ENCODE results near the gene RNASEH2B. TPM values are rescaled to one million over a fixed set of nuclear protein-coding genes. Genes with fewer than 3 reads are reported as not detected.
A peak's percentile ranks its signal among the peaks of the same experiment; 100 is the strongest.

RNASEH2B gene
- total RNA-seq, 2 experiments from 2014 or later, result 225 to 322 TPM

DNA sequence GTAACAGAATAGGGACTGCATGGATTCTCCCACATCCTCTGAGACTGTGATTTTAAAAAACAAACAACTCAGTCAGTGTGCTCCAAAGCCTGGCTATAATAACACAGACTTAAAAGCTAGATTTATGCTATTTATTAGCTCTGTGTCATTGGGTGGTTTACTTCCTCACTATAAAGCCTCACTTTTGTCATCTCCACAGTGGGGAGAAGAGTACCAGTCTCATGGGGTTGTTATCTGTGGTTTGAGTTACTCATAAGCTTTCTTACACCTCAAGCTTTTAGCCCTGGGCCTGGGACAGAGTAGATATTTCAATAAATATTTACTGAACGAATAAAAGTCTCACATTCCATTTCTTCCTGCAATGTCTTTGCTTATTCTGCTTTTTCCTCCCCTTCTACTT lies 5.3 kb downstream of the RNASEH2B start:
- intact Hi-C loops (cut with micrococcal nuclease; ENCODE audit: unreplicated experiment), result loop anchor here (5.0 kb wide), 4 partner anchors 388 to 918 kb away; partner anchors contain the start of gene TRIM13
- H3K36me3 ChIP-seq (ENCODE audit: insufficient read depth, low read length), result peaks cover 28% of the 10 kb centered on the region
- H3K79me2 ChIP-seq (ENCODE audit: insufficient read depth, low read depth, low read length), result peaks cover 100% of the 10 kb centered on the region
- no peaks in the 10 kb centered on the region for H3K9me2 ChIP-seq (ENCODE audit: insufficient read depth, low read length)
- no peak overlapping the region for H2AFZ ChIP-seq (ENCODE audit: low read length)
- peaks cover 29% of the 10 kb centered on the region; the same call in 1 of the 2 replicates for H4K20me1 ChIP-seq (ENCODE audit: insufficient read depth, low read length)
- TF ChIP-seq EZH2phosphoT487 (IDR thresholded peaks at IDR 0.05; ENCODE audit: borderline replicate concordance, low read depth, low read length), result no peak
- TF ChIP-seq, protein P1, sequence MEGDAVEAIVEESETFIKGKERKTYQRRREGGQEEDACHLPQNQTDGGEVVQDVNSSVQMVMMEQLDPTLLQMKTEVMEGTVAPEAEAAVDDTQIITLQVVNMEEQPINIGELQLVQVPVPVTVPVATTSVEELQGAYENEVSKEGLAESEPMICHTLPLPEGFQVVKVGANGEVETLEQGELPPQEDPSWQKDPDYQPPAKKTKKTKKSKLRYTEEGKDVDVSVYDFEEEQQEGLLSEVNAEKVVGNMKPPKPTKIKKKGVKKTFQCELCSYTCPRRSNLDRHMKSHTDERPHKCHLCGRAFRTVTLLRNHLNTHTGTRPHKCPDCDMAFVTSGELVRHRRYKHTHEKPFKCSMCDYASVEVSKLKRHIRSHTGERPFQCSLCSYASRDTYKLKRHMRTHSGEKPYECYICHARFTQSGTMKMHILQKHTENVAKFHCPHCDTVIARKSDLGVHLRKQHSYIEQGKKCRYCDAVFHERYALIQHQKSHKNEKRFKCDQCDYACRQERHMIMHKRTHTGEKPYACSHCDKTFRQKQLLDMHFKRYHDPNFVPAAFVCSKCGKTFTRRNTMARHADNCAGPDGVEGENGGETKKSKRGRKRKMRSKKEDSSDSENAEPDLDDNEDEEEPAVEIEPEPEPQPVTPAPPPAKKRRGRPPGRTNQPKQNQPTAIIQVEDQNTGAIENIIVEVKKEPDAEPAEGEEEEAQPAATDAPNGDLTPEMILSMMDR (conservative IDR thresholded peaks at IDR 0.05; ENCODE audit: low read length), result no peak
- ChIA-PET CTCF (ENCODE audit: unreplicated experiment) (interaction anchor here (0.6 to 2.4 kb wide), 5 partner anchors 23 to 402 kb away, joined by 3 to 7 read pairs (median 3); no protein-coding TSS in a partner anchor), POLR2A (interaction anchor here (0.5 to 2.8 kb wide), 16 partner anchors 11 to 789 kb away, joined by 3 to 20 read pairs (median 4); no protein-coding TSS in a partner anchor)
- peak overlapping the region; percentile 39 for H3K4me3 ChIP-seq (ENCODE audit: low read depth, low read length, poor library complexity, severe bottlenecking)
- H3K4me1 ChIP-seq (ENCODE audit: insufficient read depth, low read length, poor library complexity, severe bottlenecking), result peaks cover 62% of the 10 kb centered on the region
- H3K9me3 ChIP-seq (ENCODE audit: low read length), result peaks cover 7% of the 10 kb centered on the region; the same call in 1 of the 2 replicates
- DNase-seq (ENCODE audit: low spot score), result peak; percentile 34
- peak overlapping the region; percentile 84 for H3K4me2 ChIP-seq (ENCODE audit: low read length)
- no TSS peak for BruUV-seq (replicated peaks)
- H3K27ac ChIP-seq (ENCODE audit: low read depth, low read length, poor library complexity, severe bottlenecking), result peak overlapping the region; percentile 73

DNA sequence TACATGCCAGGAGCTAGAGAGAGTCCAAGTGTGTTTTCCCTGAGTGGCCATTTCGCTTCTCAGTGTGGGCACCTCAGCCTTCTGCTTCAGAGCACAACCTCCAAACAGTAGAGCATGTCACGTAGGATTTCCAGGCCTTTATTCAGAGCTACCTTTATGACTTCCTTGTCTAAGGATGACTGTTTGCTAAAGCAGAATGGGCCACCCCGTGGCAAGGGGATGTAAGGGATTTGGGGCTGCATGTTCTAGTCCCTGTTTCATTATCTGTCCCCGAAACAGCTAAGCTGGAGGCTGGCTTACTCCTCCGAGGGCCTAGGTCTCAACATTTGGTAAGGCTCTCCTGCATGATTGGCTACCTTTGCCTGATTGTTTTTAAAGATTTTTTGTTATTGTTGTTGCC lies 6.0 kb downstream of the RNASEH2B start:
- H3K4me3 ChIP-seq (ENCODE audit: low read depth, low read length, poor library complexity, severe bottlenecking), result peak overlapping the region; percentile 39
- peaks cover 30% of the 10 kb centered on the region for H3K36me3 ChIP-seq (ENCODE audit: insufficient read depth, low read length)
- H3K4me2 ChIP-seq (ENCODE audit: low read length), result peak overlapping the region; percentile 84
- ChIA-PET POLR2A (interaction anchor here (0.9 to 2.8 kb wide), 10 partner anchors 10 to 789 kb away, joined by 3 to 20 read pairs (median 5); no protein-coding TSS in a partner anchor), CTCF (ENCODE audit: unreplicated experiment) (interaction anchor here (0.6 to 2.4 kb wide), 4 partner anchors 24 to 323 kb away, joined by 3 to 7 read pairs (median 4); no protein-coding TSS in a partner anchor)
- no peaks in the 10 kb centered on the region for H3K9me2 ChIP-seq (ENCODE audit: insufficient read depth, low read length)
- peak; percentile 75 for DNase-seq (ENCODE audit: low spot score)
- H3K9me3 ChIP-seq (ENCODE audit: low read length), result peaks cover 14% of the 10 kb centered on the region; the same call in 1 of the 2 replicates
- H3K27ac ChIP-seq (ENCODE audit: low read depth, low read length, poor library complexity, severe bottlenecking), result peak overlapping the region; percentile 73
- H3K79me2 ChIP-seq (ENCODE audit: insufficient read depth, low read depth, low read length), result peaks cover 100% of the 10 kb centered on the region
- peaks cover 29% of the 10 kb centered on the region; the same call in 1 of the 2 replicates for H4K20me1 ChIP-seq (ENCODE audit: insufficient read depth, low read length)
- TF ChIP-seq, protein P1 (conservative IDR thresholded peaks at IDR 0.05; ENCODE audit: low read length), result peak; percentile 66
- no peak for TF ChIP-seq EZH2phosphoT487 (IDR thresholded peaks at IDR 0.05; ENCODE audit: borderline replicate concordance, low read depth, low read length)
- intact Hi-C loops (cut with micrococcal nuclease; ENCODE audit: unreplicated experiment), result no loop called here
- BruUV-seq (replicated peaks), result no TSS peak
- peaks cover 62% of the 10 kb centered on the region for H3K4me1 ChIP-seq (ENCODE audit: insufficient read depth, low read length, poor library complexity, severe bottlenecking)
- H2AFZ ChIP-seq (ENCODE audit: low read length), result no peak overlapping the region

DNA sequence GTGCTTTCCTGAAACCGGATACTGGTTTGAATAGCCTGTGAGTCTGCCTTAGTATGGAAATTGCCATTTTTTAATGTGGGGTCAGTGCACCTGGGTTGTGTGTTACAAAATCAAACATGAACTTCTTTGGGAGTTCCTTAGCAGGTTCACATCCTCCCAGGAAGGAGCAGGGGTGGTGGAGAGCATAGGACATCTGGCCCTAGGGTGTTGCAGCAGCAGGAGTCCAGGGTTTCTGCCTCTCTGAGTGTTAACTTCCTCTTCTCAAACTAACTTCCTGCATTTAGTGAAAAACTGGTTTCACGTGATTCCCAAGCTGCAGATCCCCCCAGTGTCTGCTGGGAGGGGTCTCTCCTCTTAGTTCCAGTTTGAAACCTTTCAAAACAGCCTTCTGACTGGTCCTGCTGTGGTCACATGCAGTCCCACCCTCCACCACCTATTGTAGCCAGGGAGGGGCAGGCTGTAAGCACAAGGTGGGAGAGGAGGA lies 7.2 kb downstream of the RNASEH2B start:
- intact Hi-C loops (cut with micrococcal nuclease; ENCODE audit: unreplicated experiment), result no loop called here
- H3K79me2 ChIP-seq (ENCODE audit: insufficient read depth, low read depth, low read length), result peaks cover 100% of the 10 kb centered on the region
- peaks cover 42% of the 10 kb centered on the region for H3K36me3 ChIP-seq (ENCODE audit: insufficient read depth, low read length)
- no peaks in the 10 kb centered on the region for H3K9me2 ChIP-seq (ENCODE audit: insufficient read depth, low read length)
- peaks cover 29% of the 10 kb centered on the region; the same call in 1 of the 2 replicates for H4K20me1 ChIP-seq (ENCODE audit: insufficient read depth, low read length)
- H3K4me1 ChIP-seq (ENCODE audit: insufficient read depth, low read length, poor library complexity, severe bottlenecking), result peaks cover 58% of the 10 kb centered on the region
- ChIA-PET CTCF (ENCODE audit: unreplicated experiment) (no interaction called here), POLR2A (interaction anchor here (0.7 to 2.1 kb wide), 7 partner anchors 9 to 836 kb away, joined by 3 to 7 read pairs (median 3); no protein-coding TSS in a partner anchor)
- H3K27ac ChIP-seq (ENCODE audit: low read depth, low read length, poor library complexity, severe bottlenecking), result peak overlapping the region; percentile 73
- H3K4me3 ChIP-seq (ENCODE audit: low read depth, low read length, poor library complexity, severe bottlenecking), result peak overlapping the region; percentile 41
- no TSS peak for BruUV-seq (replicated peaks)
- H2AFZ ChIP-seq (ENCODE audit: low read length), result no peak overlapping the region
- H3K9me3 ChIP-seq (ENCODE audit: low read length), result peaks cover 26% of the 10 kb centered on the region; the same call in 1 of the 2 replicates
- peak; percentile 84 for DNase-seq (ENCODE audit: low spot score)
- no peak for TF ChIP-seq EZH2phosphoT487 (IDR thresholded peaks at IDR 0.05; ENCODE audit: borderline replicate concordance, low read depth, low read length)
- TF ChIP-seq, protein P1 (conservative IDR thresholded peaks at IDR 0.05; ENCODE audit: low read length), result no peak
- H3K4me2 ChIP-seq (ENCODE audit: low read length), result peak overlapping the region; percentile 84
